ENCODE data around the gene GNG8. TPM values are rescaled to one million over a fixed set of nuclear protein-coding genes. Genes with fewer than 3 reads are reported as not detected.
A peak's percentile ranks its signal among the peaks of the same experiment; 100 is the strongest.

Gene GNG8
- total and polyA plus RNA-seq, 9 of the 15 experiments (the other 6 are each of a cell fraction or from before 2014, with no cell fraction given), result 1.3 TPM; not detected in 8

GRCh38 chr19:46618670-46619231 lies 17.3 kb downstream of the GNG8 start:
- Histone ChIP-seq H3K4me2 (ENCODE audit: insufficient read depth, low read length) (no peak overlapping the region), H3K9me1 (ENCODE audit: control insufficient read depth, insufficient read depth, low read length) (no peaks in the 10 kb centered on the region), H3K9ac (ENCODE audit: insufficient read depth in 1 of 2, low read depth in 2 of 2, low read length in 2 of 2) (no peak overlapping the region; a peak in 1 of 4 replicates), H3K79me2 (ENCODE audit: control insufficient read depth, insufficient read depth, low read length) (no peaks in the 10 kb centered on the region), H4K20me1 (replicated peaks; ENCODE audit: control insufficient read depth, insufficient read depth, low read length) (no peaks in the 10 kb centered on the region), H3K9me3 (replicated peaks; ENCODE audit: control insufficient read depth, insufficient read depth, low read depth, low read length) (no peaks in the 10 kb centered on the region), H3K4me1 (replicated peaks in 1 of 2; ENCODE audit: control insufficient read depth in 2 of 2, insufficient read depth in 2 of 2, low read length in 2 of 2) (peaks cover 36 to 39% of the 10 kb centered on the region in 2 experiments), H2AFZ (ENCODE audit: low read depth, low read length) (peak overlapping the region; percentile 8; the same call in 1 of the 2 replicates), H3K4me3 (no peak overlapping the region), H3K27ac (ENCODE audit: extremely low read depth, low read depth, low read length) (no peak overlapping the region), H3K36me3 (ENCODE audit: control insufficient read depth, insufficient read depth, low read length) (no peaks in the 10 kb centered on the region), H3K27me3 (ENCODE audit: control insufficient read depth in 2 of 2, insufficient read depth in 2 of 2, low read length in 2 of 2) (no peaks in the 10 kb centered on the region)
- FAIRE-seq, result no peak
- no peak for ATAC-seq
- ChIA-PET POLR2A (interaction anchor here (1.2 to 1.6 kb wide), 4 partner anchors 9 to 18 kb away, joined by 3 to 4 read pairs (median 3); partner anchors contain the start of gene CALM3), CTCF (ENCODE audit: low intra/inter-chr PET ratio) (interaction anchor here (4.3 kb wide), 1 partner anchor 43 kb away, joined by 26 read pairs; the partner anchor contains the start of gene DACT3)
- in situ Hi-C loops (cut with MboI) (no loop called here), intact Hi-C loops (cut with micrococcal nuclease) (loop anchor here (5.0 kb wide), 1 partner anchor 134 kb away; no protein-coding TSS in a partner anchor)
- 25% methylated on average over 9 of the region's 9 CpGs for WGBS (ENCODE audit: insufficient coverage, low coverage, missing lambda C conversion rate)
- no TSS peak for BruUV-seq (replicated peaks)
- DNase-seq (ENCODE audit: extremely low read depth in 1 of 4, low spot score in 3 of 4), result peak in 1 of 4 experiments; percentile 43
- TF ChIP-seq TEAD4 (IDR thresholded peaks at IDR 0.05; ENCODE audit: low read length) (0 out of 2 replicates have a peak, but pooled peaks have one; percentile 18), TEAD4 (CRISPR knock-in tag; IDR thresholded peaks at IDR 0.05; ENCODE audit: borderline replicate concordance) (no peak), EGR1 (conservative IDR thresholded peaks at IDR 0.05) (peak; percentile 54), RBM22 (IDR thresholded peaks at IDR 0.05; ENCODE audit: low read depth, low read length, poor library complexity, severe bottlenecking) (no peak), PHB2 (IDR thresholded peaks at IDR 0.05; ENCODE audit: low read depth) (no peak), ZNF445 (CRISPR knock-in tag; IDR thresholded peaks at IDR 0.05; ENCODE audit: low read depth) (no peak), CEBPG (CRISPR knock-in tag; IDR thresholded peaks at IDR 0.05) (peak; percentile 66), CEBPG (tag; conservative IDR thresholded peaks at IDR 0.05 in 1 of 2, IDR thresholded peaks at IDR 0.05 in 1 of 2) (peak; percentile 71 to 74; a peak in 3 of 4 replicates), CEBPB (tag; IDR thresholded peaks at IDR 0.05) (peak; percentile 82), NR0B1 (IDR thresholded peaks at IDR 0.05; ENCODE audit: partially characterized antibody) (no peak), SLC30A9 (CRISPR knock-in tag; IDR thresholded peaks at IDR 0.05) (no peak), ZBTB1 (CRISPR knock-in tag; IDR thresholded peaks at IDR 0.05; ENCODE audit: borderline replicate concordance, low read depth) (no peak), HMGN3 (IDR thresholded peaks at IDR 0.05; ENCODE audit: borderline replicate concordance, extremely low read depth, insufficient read length, low read depth, low read length) (no peak), ZNF384 (IDR thresholded peaks at IDR 0.05; ENCODE audit: low read depth, low read length) (no peak), GATA2 (CRISPR knock-in tag; IDR thresholded peaks at IDR 0.05) (peak; percentile 26; the same call in 1 of the 2 replicates)

All from K562 (cell line).